Mesendoderm (in vitro differentiated cells): ENCODE data around the gene SLC9C2.
A peak's percentile ranks its signal among the peaks of the same experiment; 100 is the strongest.

ENCODE experiments used
- DNase-seq: peaks from one replicate; pipeline ENCODE4 v3.0.0; 2013
- H2AK5ac ChIP-seq: 2 replicates; pipeline ENCODE4 v1.6.1; 2013; ENCODE audit warnings: low read length, inconsistent platforms
- H2BK120ac ChIP-seq: 2 replicates; pipeline ENCODE4 v1.6.1; 2013; ENCODE audit warnings: low read depth, mild to moderate bottlenecking, low read length, moderate library complexity, mixed read lengths
- H2BK15ac ChIP-seq: replicated peaks from 2 replicates; pipeline ENCODE4 v1.6.1; 2013; ENCODE audit warnings: low read depth, mild to moderate bottlenecking, moderate library complexity
- H2BK5ac ChIP-seq: 2 replicates; pipeline ENCODE4 v1.6.1; 2013; ENCODE audit warnings: low read length, inconsistent platforms
- H3K18ac ChIP-seq: 2 replicates; pipeline ENCODE4 v1.6.1; 2013; ENCODE audit warnings: mild to moderate bottlenecking, low read length, mixed read lengths
- H3K23ac ChIP-seq: one replicate; pipeline ENCODE4 v1.6.1; 2013; ENCODE audit warnings: low read length
- H3K27ac ChIP-seq: 2 replicates; pipeline ENCODE4 v1.5.1; 2013; ENCODE audit warnings: low read depth, mild to moderate bottlenecking, inconsistent platforms, low read length, moderate library complexity
- H3K27me3 ChIP-seq: 2 replicates; pipeline ENCODE4 v1.6.1; 2013; ENCODE audit warnings: low read length, control low read depth, mild to moderate bottlenecking, inconsistent platforms; ENCODE audit not compliant: insufficient read depth, poor library complexity
- H3K36me3 ChIP-seq: 2 replicates; pipeline ENCODE4 v1.6.1; 2013; ENCODE audit warnings: low read length, inconsistent platforms; ENCODE audit not compliant: control insufficient read depth, insufficient read depth
- H3K4ac ChIP-seq: one replicate; pipeline ENCODE4 v1.6.1; 2013; ENCODE audit warnings: low read depth, mild to moderate bottlenecking, low read length, moderate library complexity
- H3K4me1 ChIP-seq: 2 replicates; pipeline ENCODE4 v1.6.1; 2013; ENCODE audit warnings: low read depth, low read length, inconsistent platforms; ENCODE audit not compliant: control insufficient read depth
- H3K4me2 ChIP-seq: 2 replicates; pipeline ENCODE4 v1.6.1; 2013; ENCODE audit warnings: low read length
- H3K4me3 ChIP-seq: 2 replicates; pipeline ENCODE4 v1.5.1; 2013; ENCODE audit warnings: mild to moderate bottlenecking, low read length
- H3K56ac ChIP-seq: one replicate; pipeline ENCODE4 v1.6.1; 2013; ENCODE audit warnings: low read length
- H3K79me1 ChIP-seq: 2 replicates; pipeline ENCODE4 v1.6.1; 2013; ENCODE audit warnings: low read length, inconsistent platforms
- H3K79me2 ChIP-seq: 2 replicates; pipeline ENCODE4 v1.6.1; 2013; ENCODE audit warnings: mild to moderate bottlenecking, low read length; ENCODE audit not compliant: control insufficient read depth, insufficient read depth
- H3K9ac ChIP-seq: 2 replicates; pipeline ENCODE4 v1.6.1; 2013; ENCODE audit warnings: low read length, inconsistent platforms
- H4K5ac ChIP-seq: one replicate; pipeline ENCODE4 v1.6.1; 2013; ENCODE audit warnings: low read length
- H4K8ac ChIP-seq: one replicate; pipeline ENCODE4 v1.6.1; 2013; ENCODE audit warnings: low read depth, mild to moderate bottlenecking, control low read depth, low read length, moderate library complexity
- WGBS: extraction: QIAGEN DNeasy Blood & Tissue Kit; methylation state at CpG from one replicate; pipeline ENCODE4 v1.1.7; 2013; ENCODE audit warnings: low lambda C conversion rate, missing lambda C conversion rate; ENCODE audit not compliant: insufficient coverage; ENCODE audit errors: extremely low coverage; 5-methylcytosine and 5-hydroxymethylcytosine counted together

SLC9C2 gene

DNA sequence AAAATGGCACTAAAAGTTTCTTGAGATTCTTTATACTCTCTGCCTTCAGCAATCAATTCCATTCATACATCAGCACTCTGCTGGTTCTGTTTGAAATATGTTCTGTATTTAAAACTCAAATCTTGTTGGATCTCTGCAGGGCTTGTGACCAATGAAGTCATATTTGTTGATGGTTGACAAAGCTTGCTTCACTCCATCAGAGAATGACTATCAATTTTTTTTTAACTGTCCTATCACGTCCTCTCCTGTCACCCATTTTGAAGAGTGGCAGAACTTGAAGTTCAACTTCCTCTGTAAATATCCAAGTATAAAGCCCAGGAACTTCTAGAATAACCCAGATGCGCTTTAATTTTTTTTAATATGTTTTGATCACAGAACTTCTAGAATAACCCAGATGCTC, 114.9 kb downstream of the SLC9C2 start:
- Histone ChIP-seq H3K18ac (no peak overlapping the region), H3K27me3 (no peaks in the 10 kb centered on the region), H3K4ac (no peak overlapping the region), H3K79me1 (no peaks in the 10 kb centered on the region), H4K8ac (no peak overlapping the region), H3K23ac (no peak overlapping the region), H2BK15ac (no peak overlapping the region), H3K79me2 (no peaks in the 10 kb centered on the region), H2BK5ac (no peak overlapping the region), H3K4me2 (no peak overlapping the region), H3K4me1 (no peaks in the 10 kb centered on the region), H3K9ac (no peak overlapping the region), H2AK5ac (no peak overlapping the region), H3K56ac (no peak overlapping the region), H3K4me3 (no peak overlapping the region), H3K27ac (no peak overlapping the region), H4K5ac (no peak overlapping the region), H3K36me3 (peaks cover 10% of the 10 kb centered on the region), H2BK120ac (no peak overlapping the region)
- WGBS: no CpG with 5 or more reads among the region's 2 CpGs
- DNase-seq: no peak

DNA sequence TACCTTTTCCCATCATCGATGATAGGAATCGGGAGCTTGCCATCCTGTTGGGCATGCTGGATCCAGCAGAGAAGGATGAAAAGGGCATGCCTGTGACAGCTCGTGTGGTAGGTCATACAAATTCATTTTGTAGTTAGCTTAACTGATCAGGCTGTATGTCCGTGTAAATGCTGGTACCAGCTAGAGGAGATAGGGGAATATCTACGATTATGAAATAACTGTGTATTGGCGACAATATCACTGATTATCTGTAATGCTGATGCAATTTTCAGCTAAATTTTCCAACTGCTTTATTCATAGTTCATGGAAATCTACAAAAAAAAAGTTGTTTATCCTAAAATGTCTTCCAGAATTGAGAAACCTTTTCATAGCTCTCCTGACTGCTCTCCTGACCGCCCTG, 117.5 kb downstream of the SLC9C2 start:
- DNase-seq: no peak
- peaks cover 18% of the 10 kb centered on the region for H3K36me3 ChIP-seq

DNA sequence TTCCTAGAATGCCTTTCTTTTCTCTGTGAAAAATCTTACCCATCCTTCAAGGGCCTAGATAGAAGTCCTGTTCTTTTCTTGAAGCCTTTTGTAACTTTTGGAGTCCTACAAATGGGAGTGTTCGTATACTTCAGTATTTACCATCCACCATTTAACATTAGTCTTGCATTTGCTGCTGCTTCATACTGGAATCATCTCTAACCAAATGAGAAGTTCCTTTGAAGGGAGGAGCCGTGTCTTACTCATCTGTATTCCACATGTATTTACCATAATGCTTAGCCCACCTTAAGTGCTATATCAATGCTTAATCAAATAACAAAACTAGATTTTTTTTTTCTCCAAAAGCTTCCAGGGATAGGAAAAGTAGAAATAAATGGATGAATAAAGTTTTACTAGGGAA, 118.6 kb downstream of the SLC9C2 start:
- DNase-seq: no peak
- Histone ChIP-seq H3K36me3 (peaks cover 18% of the 10 kb centered on the region), H2AK5ac (no peak overlapping the region), H3K4ac (no peak overlapping the region), H3K27me3 (no peaks in the 10 kb centered on the region), H2BK5ac (no peak overlapping the region), H3K9ac (no peak overlapping the region), H4K8ac (no peak overlapping the region), H3K79me2 (peaks cover 12% of the 10 kb centered on the region), H3K4me2 (no peak overlapping the region), H2BK120ac (no peak overlapping the region), H3K27ac (no peak overlapping the region), H4K5ac (no peak overlapping the region), H2BK15ac (no peak overlapping the region), H3K4me3 (no peak overlapping the region), H3K4me1 (no peaks in the 10 kb centered on the region), H3K18ac (no peak overlapping the region), H3K79me1 (peaks cover 5% of the 10 kb centered on the region), H3K23ac (no peak overlapping the region), H3K56ac (no peak overlapping the region)
- no CpG with 5 or more reads among the region's 2 CpGs for WGBS

More for the DNA sequence above, 117.5 kb downstream of the SLC9C2 start:
- Histone ChIP-seq H3K4ac (no peak overlapping the region), H2AK5ac (no peak overlapping the region), H4K5ac (no peak overlapping the region), H2BK120ac (no peak overlapping the region), H3K27ac (no peak overlapping the region), H3K9ac (no peak overlapping the region), H3K79me1 (peaks cover 2% of the 10 kb centered on the region), H3K4me2 (no peak overlapping the region), H3K18ac (no peak overlapping the region), H3K4me1 (no peaks in the 10 kb centered on the region), H3K56ac (no peak overlapping the region), H3K79me2 (peaks cover 2% of the 10 kb centered on the region), H3K4me3 (no peak overlapping the region), H2BK5ac (no peak overlapping the region), H2BK15ac (no peak overlapping the region), H4K8ac (no peak overlapping the region), H3K23ac (no peak overlapping the region), H3K27me3 (no peaks in the 10 kb centered on the region)
- no CpG with 5 or more reads among the region's 7 CpGs for WGBS

DNA sequence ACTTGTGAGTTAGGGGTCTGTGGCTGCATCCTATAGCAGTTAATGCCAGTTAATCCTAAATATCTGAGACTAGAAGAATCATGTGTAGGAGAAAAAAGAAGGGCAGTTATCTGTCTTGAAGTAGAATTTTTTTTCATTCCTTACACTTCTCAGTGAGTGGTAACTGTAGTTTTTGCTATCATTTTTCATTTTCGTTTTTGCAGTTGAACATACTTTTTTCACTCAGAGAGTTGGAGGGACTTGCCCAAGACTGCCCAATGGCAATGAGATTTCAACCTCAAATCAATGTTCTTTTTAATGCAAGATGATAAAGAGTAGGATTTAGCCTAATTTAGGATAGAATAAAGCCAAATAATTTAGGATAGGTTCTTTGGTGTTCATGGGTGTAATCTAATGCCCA, 120.2 kb downstream of the SLC9C2 start:
- Histone ChIP-seq H3K36me3 (peaks cover 17% of the 10 kb centered on the region), H3K4me2 (no peak overlapping the region), H3K23ac (no peak overlapping the region), H4K8ac (no peak overlapping the region), H3K4me1 (no peaks in the 10 kb centered on the region), H3K56ac (no peak overlapping the region), H2BK120ac (no peak overlapping the region), H3K79me1 (peaks cover 7% of the 10 kb centered on the region), H3K9ac (no peak overlapping the region), H3K4ac (no peak overlapping the region), H3K4me3 (no peak overlapping the region), H4K5ac (no peak overlapping the region), H3K79me2 (peaks cover 27% of the 10 kb centered on the region), H2BK5ac (no peak overlapping the region), H3K18ac (no peak overlapping the region), H2BK15ac (no peak overlapping the region), H2AK5ac (no peak overlapping the region), H3K27ac (no peak overlapping the region), H3K27me3 (no peaks in the 10 kb centered on the region)
- no peak for DNase-seq
- WGBS: no CpG with 5 or more reads among the region's 1 CpG

GRCh38 chr1:173481195-173481772, 121.6 kb downstream of the SLC9C2 start:
- Histone ChIP-seq H3K18ac (no peak overlapping the region), H4K5ac (no peak overlapping the region), H3K4ac (no peak overlapping the region), H2BK120ac (no peak overlapping the region), H3K79me1 (peaks cover 7% of the 10 kb centered on the region), H2AK5ac (no peak overlapping the region), H3K4me3 (no peak overlapping the region), H3K23ac (no peak overlapping the region), H3K27me3 (no peaks in the 10 kb centered on the region), H3K79me2 (peaks cover 32% of the 10 kb centered on the region), H3K4me1 (no peaks in the 10 kb centered on the region), H3K27ac (no peak overlapping the region), H2BK5ac (no peak overlapping the region), H3K36me3 (peaks cover 16% of the 10 kb centered on the region), H3K56ac (no peak overlapping the region), H2BK15ac (no peak overlapping the region), H4K8ac (no peak overlapping the region), H3K4me2 (no peak overlapping the region), H3K9ac (no peak overlapping the region)
- no CpG with 5 or more reads among the region's 1 CpG for WGBS
- DNase-seq: no peak

GRCh38 chr1:173479649-173480048, 123.2 kb downstream of the SLC9C2 start:
- no peak overlapping the region for H2BK120ac ChIP-seq
- no CpG with 5 or more reads among the region's 4 CpGs for WGBS
- H3K4me3 ChIP-seq: peak overlapping the region; percentile 5
- peaks cover 8% of the 10 kb centered on the region for H3K79me1 ChIP-seq
- H3K4me1 ChIP-seq: peaks cover 2% of the 10 kb centered on the region
- H3K27ac ChIP-seq: no peak overlapping the region
- H4K8ac ChIP-seq: no peak overlapping the region
- H2BK15ac ChIP-seq: no peak overlapping the region
- no peak overlapping the region for H2BK5ac ChIP-seq
- H3K79me2 ChIP-seq: peaks cover 37% of the 10 kb centered on the region
- H3K27me3 ChIP-seq: no peaks in the 10 kb centered on the region
- H3K36me3 ChIP-seq: peaks cover 10% of the 10 kb centered on the region
- no peak overlapping the region for H3K23ac ChIP-seq
- no peak overlapping the region for H4K5ac ChIP-seq
- no peak overlapping the region for H3K18ac ChIP-seq
- H3K4ac ChIP-seq: no peak overlapping the region
- H3K4me2 ChIP-seq: peak overlapping the region; percentile 56
- peak overlapping the region; percentile 53 for H3K9ac ChIP-seq
- peak overlapping the region; percentile 70 for H3K56ac ChIP-seq
- DNase-seq: no peak
- no peak overlapping the region for H2AK5ac ChIP-seq
